Measurements from ENCODE around the gene MIER3. TPM values are rescaled to one million over a fixed set of nuclear protein-coding genes. Genes with fewer than 3 reads are reported as not detected.

MIER3 gene
- total RNA-seq, 4 donors from 2014 or later = 14.4 to 44.5 (median 23.6) TPM

DNA sequence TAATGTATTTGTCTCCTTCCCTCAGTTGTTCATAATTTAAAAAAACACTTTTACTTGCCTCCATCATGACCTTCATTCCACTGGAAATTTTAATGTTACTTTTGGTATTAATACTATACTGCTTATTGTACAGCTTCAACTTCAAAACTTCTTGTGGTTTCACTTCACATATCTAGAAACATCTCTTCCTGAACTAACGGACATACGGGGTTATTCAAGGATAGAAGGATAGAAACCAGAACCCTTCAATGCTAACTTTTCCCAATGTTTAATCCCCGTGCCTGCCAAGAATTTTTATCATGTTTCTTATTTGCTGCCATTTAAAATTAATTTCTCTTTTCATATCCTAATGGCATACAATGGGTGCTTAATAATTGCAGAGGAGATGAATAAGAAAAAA, 78.9 kb downstream of the MIER3 start:
- no peaks in the 10 kb centered on the region for H3K27me3 ChIP-seq
- no peak overlapping the region for H3K4me3 ChIP-seq
- ATAC-seq = no peak
- no peak overlapping the region for H3K27ac ChIP-seq
- no peak for TF ChIP-seq POLR2A (IDR thresholded peaks at IDR 0.05)
- no peak for TF ChIP-seq POLR2AphosphoS5 (IDR thresholded peaks at IDR 0.05)
- TF ChIP-seq EP300 (IDR thresholded peaks at IDR 0.05) = no peak
- TF ChIP-seq, protein P1, sequence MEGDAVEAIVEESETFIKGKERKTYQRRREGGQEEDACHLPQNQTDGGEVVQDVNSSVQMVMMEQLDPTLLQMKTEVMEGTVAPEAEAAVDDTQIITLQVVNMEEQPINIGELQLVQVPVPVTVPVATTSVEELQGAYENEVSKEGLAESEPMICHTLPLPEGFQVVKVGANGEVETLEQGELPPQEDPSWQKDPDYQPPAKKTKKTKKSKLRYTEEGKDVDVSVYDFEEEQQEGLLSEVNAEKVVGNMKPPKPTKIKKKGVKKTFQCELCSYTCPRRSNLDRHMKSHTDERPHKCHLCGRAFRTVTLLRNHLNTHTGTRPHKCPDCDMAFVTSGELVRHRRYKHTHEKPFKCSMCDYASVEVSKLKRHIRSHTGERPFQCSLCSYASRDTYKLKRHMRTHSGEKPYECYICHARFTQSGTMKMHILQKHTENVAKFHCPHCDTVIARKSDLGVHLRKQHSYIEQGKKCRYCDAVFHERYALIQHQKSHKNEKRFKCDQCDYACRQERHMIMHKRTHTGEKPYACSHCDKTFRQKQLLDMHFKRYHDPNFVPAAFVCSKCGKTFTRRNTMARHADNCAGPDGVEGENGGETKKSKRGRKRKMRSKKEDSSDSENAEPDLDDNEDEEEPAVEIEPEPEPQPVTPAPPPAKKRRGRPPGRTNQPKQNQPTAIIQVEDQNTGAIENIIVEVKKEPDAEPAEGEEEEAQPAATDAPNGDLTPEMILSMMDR (IDR thresholded peaks at IDR 0.05) = no peak
- H3K4me1 ChIP-seq = no peaks in the 10 kb centered on the region
- peaks cover 0 to 81% of the 10 kb centered on the region in 2 donors for H3K36me3 ChIP-seq
- 33 to 64% methylated on average over 3 of the region's 3 CpGs for WGBS, 2 donors (ENCODE audit: low coverage in 1 of 2)
- H3K9me3 ChIP-seq = no peaks in the 10 kb centered on the region

DNA sequence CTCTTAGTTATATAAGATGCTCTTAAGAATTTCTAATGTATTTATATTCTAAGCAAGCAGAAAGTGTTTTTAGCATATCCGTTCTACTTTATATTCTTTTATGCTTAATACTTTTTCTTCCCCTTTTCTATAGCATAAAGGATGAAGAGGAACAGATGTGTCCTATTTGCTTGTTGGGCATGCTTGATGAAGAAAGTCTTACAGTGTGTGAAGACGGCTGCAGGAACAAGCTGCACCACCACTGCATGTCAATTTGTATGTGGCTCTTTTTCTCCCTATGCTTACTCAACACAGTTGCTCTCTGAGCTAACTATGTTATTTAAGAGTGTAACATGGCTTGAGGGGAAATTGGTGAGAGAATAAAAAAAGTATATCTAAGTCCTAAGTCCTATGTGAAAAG, 80.1 kb downstream of the MIER3 start:
- Histone ChIP-seq H3K4me1 (no peaks in the 10 kb centered on the region), H3K36me3 (peaks cover 0 to 79% of the 10 kb centered on the region in 2 donors), H3K9me3 (no peaks in the 10 kb centered on the region), H3K27ac (no peak overlapping the region), H3K4me3 (no peak overlapping the region), H3K27me3 (no peaks in the 10 kb centered on the region)
- no peak for ATAC-seq
- WGBS, 2 donors (ENCODE audit: low coverage in 1 of 2) = 90 to 92% methylated on average over 2 of the region's 2 CpGs
- TF ChIP-seq POLR2AphosphoS5 (IDR thresholded peaks at IDR 0.05) = no peak
- TF ChIP-seq EP300 (IDR thresholded peaks at IDR 0.05) = no peak
- TF ChIP-seq POLR2A (IDR thresholded peaks at IDR 0.05) = no peak
- TF ChIP-seq, protein P1 (IDR thresholded peaks at IDR 0.05) = no peak

Other genes starting within 250 kb of the MIER3 start
- 10 to 100 TPM in 2 of 4 donors, 1 to 10 TPM in 2; 7.6 to 16.0 (median 9.7) TPM for gene MAP3K1, start 136.6 kb downstream of the MIER3 start, total RNA-seq
- 10 to 100 TPM in 3 of 4 donors, 1 to 10 TPM in 1; 5.9 to 19.6 (median 15.5) TPM for gene SETD9, start 42.5 kb downstream of the MIER3 start, total RNA-seq
- 10 to 100 TPM; 42.0 to 73.3 (median 62.7) TPM for gene GPBP1, start 221.9 kb upstream of the MIER3 start, total RNA-seq

Data from gastroesophageal sphincter (tissue), 4 donors.